GM12878 (cell line): Measurements from ENCODE around the gene NAA10. TPM values are rescaled to one million over a fixed set of nuclear protein-coding genes. Genes with fewer than 3 reads are reported as not detected.

Source experiments
- ATAC-seq: fragments of 200-7000 bp; cut with Tn5 transposase; 3 replicates; pipeline ENCODE4 v1.9.1; 2020; ENCODE audit warnings: mild to moderate bottlenecking, moderate library complexity
- BruUV-seq: library from RNA; stranded (reverse); fragments of 400-500 nt; replicated peaks from 2 replicates; lab custom pipeline; 2021; lab: Mats Ljungman, UMichigan
- CTCF ChIA-PET: fragments of 300-600 bp; sonication (Branson Sonifier 250); formaldehyde crosslinking; extraction: SDS; loops from one replicate; lab custom pipeline; 2021; ENCODE audit warnings: inconsistent platforms; lab: Yijun Ruan, JAX
- POLR2A ChIA-PET: fragments of 350-600 bp; formaldehyde crosslinking; extraction: SDS; loops from one replicate; lab custom pipeline; 2021; ENCODE audit warnings: inconsistent platforms; lab: Charles Lee
- RAD21 ChIA-PET: fragments of 300-600 bp; sonication (Branson Sonifier 250); formaldehyde crosslinking; loops from one replicate; lab custom pipeline; 2023; ENCODE audit warnings: antibody characterized with exemption; ENCODE audit not compliant: unreplicated experiment; lab: Charles Lee
- SMC1A ChIA-PET: fragments of 300-600 bp; sonication (Branson Sonifier 250); formaldehyde crosslinking; loops from one replicate; lab custom pipeline; 2023; ENCODE audit not compliant: unreplicated experiment, uncharacterized antibody; lab: Charles Lee
- DNase-seq: peaks from one replicate; pipeline ENCODE4 v3.0.0-alpha.2; 2011; ENCODE audit warnings: low read depth, low spot score
- FAIRE-seq: peaks from 3 replicates; lab custom pipeline; 2011; peaks lifted over from hg19 to GRCh38; lab: Jason Lieb, UNC
- H2AFZ ChIP-seq: 2 replicates; pipeline ENCODE4 v1.6.0; 2011; ENCODE audit warnings: low read depth, low read length, control low read depth; ENCODE audit not compliant: control insufficient read depth
- H3K27ac ChIP-seq: 2 replicates; pipeline ENCODE4 v1.5.1; 2011; ENCODE audit warnings: control low read depth; ENCODE audit not compliant: control insufficient read depth, insufficient read depth
- H3K27me3 ChIP-seq, 2 experiments: replicated peaks in 1 of 2; 2 replicates each; pipeline versions ENCODE4 v1.6.0 to v1.6.1; 2011; ENCODE audit warnings: low read length in 1 of 2; ENCODE audit not compliant: control insufficient read depth in 2 of 2, insufficient read depth in 2 of 2
- H3K36me3 ChIP-seq, 2 experiments: 2 replicates each; pipeline ENCODE4 v1.5.1; 2011; ENCODE audit warnings: low read length in 1 of 2; ENCODE audit not compliant: control insufficient read depth in 2 of 2, insufficient read depth in 2 of 2
- H3K4me1 ChIP-seq: 2 replicates; pipeline ENCODE4 v1.6.1; 2011; ENCODE audit warnings: mild to moderate bottlenecking, low read length, moderate library complexity, mixed read lengths; ENCODE audit not compliant: control insufficient read depth, insufficient read depth
- H3K4me2 ChIP-seq: 2 replicates; pipeline ENCODE4 v1.6.0; 2011; ENCODE audit warnings: control low read depth; ENCODE audit not compliant: control insufficient read depth, insufficient read depth
- H3K4me3 ChIP-seq: fragments of 200-600 bp; sonication (generic); 2 replicates; pipeline ENCODE4 v1.5.1; 2016
- H3K79me2 ChIP-seq: 2 replicates; pipeline ENCODE4 v1.6.0; 2011; ENCODE audit warnings: low read length; ENCODE audit not compliant: control insufficient read depth, insufficient read depth
- H3K9ac ChIP-seq: 2 replicates; pipeline ENCODE4 v1.8.0; 2011; ENCODE audit warnings: low read length, control low read depth, mixed read lengths; ENCODE audit not compliant: control insufficient read depth, insufficient read depth
- H3K9me3 ChIP-seq: replicated peaks from 3 replicates; pipeline ENCODE4 v1.5.1; 2011; ENCODE audit warnings: mild to moderate bottlenecking, low read length; ENCODE audit not compliant: control insufficient read depth, insufficient read depth
- H4K20me1 ChIP-seq: 2 replicates; pipeline ENCODE4 v1.6.0; 2011; ENCODE audit not compliant: control insufficient read depth, insufficient read depth
- BACH1 ChIP-seq: fragments of 450-650 bp; IDR thresholded peaks from 2 replicates; pipeline ENCODE4 v1.6.1; 2017; ENCODE audit warnings: mild to moderate bottlenecking, borderline replicate concordance
- BCL3 ChIP-seq: IDR thresholded peaks from 2 replicates; pipeline ENCODE4 v1.6.1; 2011; ENCODE audit warnings: borderline replicate concordance, low read depth, mild to moderate bottlenecking, moderate library complexity, low read length; ENCODE audit not compliant: insufficient read depth, poor library complexity, severe bottlenecking
- CREM ChIP-seq: IDR thresholded peaks from 2 replicates; pipeline ENCODE4 v1.6.1; 2014; ENCODE audit warnings: antibody characterized with exemption, low read depth
- E4F1 ChIP-seq: fragments of 450-650 bp; IDR thresholded peaks from 2 replicates; pipeline ENCODE4 v1.6.1; 2018; ENCODE audit warnings: borderline replicate concordance, mild to moderate bottlenecking; ENCODE audit not compliant: partially characterized antibody
- HDAC6 ChIP-seq: fragments of 200-600 bp; sonication (generic); IDR thresholded peaks from one replicate; pipeline ENCODE4 v1.8.0; 2017; ENCODE audit warnings: antibody characterized with exemption; ENCODE audit not compliant: unreplicated experiment
- HDGF ChIP-seq: fragments of 450-650 bp; IDR thresholded peaks from 2 replicates; pipeline ENCODE4 v1.6.1; 2016; ENCODE audit warnings: antibody characterized with exemption
- IKZF2 ChIP-seq, 2 experiments: fragments of 450-650 bp; IDR thresholded peaks; 2 replicates each; pipeline ENCODE4 v1.6.1; 2017; ENCODE audit warnings: mild to moderate bottlenecking in 2 of 2, moderate library complexity in 2 of 2
- MEF2B ChIP-seq: fragments of 450-650 bp; IDR thresholded peaks from 2 replicates; pipeline ENCODE4 v1.6.1; 2018; ENCODE audit warnings: mild to moderate bottlenecking, moderate library complexity; ENCODE audit not compliant: partially characterized antibody, poor library complexity, severe bottlenecking
- RELA ChIP-seq: fragments of 450-650 bp; IDR thresholded peaks from 2 replicates; pipeline ENCODE4 v1.8.0; 2014; ENCODE audit warnings: borderline replicate concordance; ENCODE audit not compliant: partially characterized antibody
- SMARCA5 ChIP-seq: fragments of 450-650 bp; IDR thresholded peaks from 2 replicates; pipeline ENCODE4 v1.6.1; 2017; ENCODE audit warnings: mild to moderate bottlenecking
- STAT3 ChIP-seq: IDR thresholded peaks from 2 replicates; pipeline ENCODE4 v1.6.1; 2011; ENCODE audit warnings: low read depth, low read length, improper control_type of control experiment
- YBX1 ChIP-seq: fragments of 450-650 bp; IDR thresholded peaks from 2 replicates; pipeline ENCODE4 v1.6.1; 2016; ENCODE audit warnings: antibody characterized with exemption
- YY1 ChIP-seq: IDR thresholded peaks from 2 replicates; pipeline ENCODE4 v1.6.1; 2011; ENCODE audit warnings: low read depth, mild to moderate bottlenecking, low read length
- ZNF274 ChIP-seq: IDR thresholded peaks from one replicate; pipeline ENCODE4 v1.8.0; 2011; ENCODE audit not compliant: insufficient read length, insufficient read depth
- WGBS: methylation state at CpG from one replicate; pipeline ENCODE4 v1.1.6; 2016; ENCODE audit warnings: low lambda C conversion rate; ENCODE audit not compliant: insufficient replicate concordance, insufficient coverage; ENCODE audit errors: missing lambda C conversion rate; 5-methylcytosine and 5-hydroxymethylcytosine counted together
- in situ Hi-C: fragments of 300-500 bp; cut with MboI; formaldehyde crosslinking; loops from 9 replicates; pipeline ENCODE4 v1.14.3; 2018; ENCODE audit warnings: mixed read lengths
- intact Hi-C: fragments of 100-400 bp; cut with micrococcal nuclease; formaldehyde crosslinking; loops from one replicate; pipeline ENCODE4 v1.14.2; 2022; ENCODE audit not compliant: unreplicated experiment
- polyA plus RNA-seq, 11 experiments: library from polyadenylated mRNA; depleted of rRNA in 4 of 11; unstranded in 6 of 11; stranded (reverse) in 5 of 11; fragments of >200 nt; fragmentation: Nextera tagmentation in 4 of 11; fragmentation: Illumina TruSeq in 1 of 11; extraction: Ambion mirVana in 4 of 11; extraction: Trizol in 1 of 11; gene quantifications; 1 replicate in 1 of 11; 2 replicates in 10 of 11; pipeline versions ENCODE4 v1.2.1 to v1.2.3, GENCODE V29; 2011 to 2016; ENCODE audit warnings: inconsistent platforms in 2 of 11, missing spikeins in 2 of 11, low read depth in 1 of 11
- total RNA-seq, 4 experiments: library from RNA; depleted of rRNA in 3 of 4; stranded (reverse); fragments of >200 nt in 3 of 4; fragmentation: Illumina TruSeq in 1 of 4; extraction: Trizol in 1 of 4; gene quantifications; 2 replicates each; pipeline versions ENCODE4 v1.2.1 to v1.2.3, GENCODE V29; 2013 to 2021
- TF ChIP-seq, protein P1 (sequence below): fragments of 450-650 bp; IDR thresholded peaks from 2 replicates; pipeline ENCODE4 v1.6.1; 2016; ENCODE audit warnings: mild to moderate bottlenecking

Gene NAA10
- total and polyA plus RNA-seq, 10 of the 15 experiments (the other 5 are each of a cell fraction or from before 2014, with no cell fraction given), result 7.9 to 212 (median 98.9) TPM

DNA sequence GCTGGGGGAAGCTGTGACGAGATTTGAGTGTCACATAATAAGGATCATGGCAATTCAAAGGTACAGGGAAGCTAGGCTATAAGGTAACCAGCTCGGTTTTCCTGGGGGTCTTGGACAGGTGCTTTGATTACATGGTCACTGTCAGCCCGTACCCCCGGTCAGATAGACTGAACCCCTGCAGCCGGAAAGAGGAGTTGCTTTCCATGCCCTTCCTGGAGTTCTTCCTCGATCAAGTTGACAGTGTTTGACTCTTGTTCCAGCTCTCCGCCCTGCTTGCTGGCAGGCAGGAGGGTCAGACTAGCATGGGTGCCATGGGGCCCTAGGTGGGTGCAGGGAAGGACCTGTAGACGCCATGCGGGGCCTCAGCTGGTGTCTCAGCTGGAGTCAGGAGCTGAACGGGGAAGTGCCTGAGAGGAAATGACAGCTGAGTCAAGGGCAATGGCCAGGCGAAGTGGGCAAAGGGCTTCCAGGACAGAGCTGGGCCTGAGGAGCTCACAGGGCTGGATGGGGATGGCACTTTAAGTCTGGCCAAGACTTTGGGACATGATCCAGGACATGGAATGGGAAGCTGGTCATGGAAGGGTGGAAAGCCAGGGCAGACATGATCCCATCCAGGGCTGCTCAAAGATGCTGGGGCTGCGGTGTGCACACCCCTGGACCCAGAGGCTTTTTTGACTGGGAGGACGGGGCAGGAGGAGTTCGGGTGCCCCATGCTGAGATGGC, 39.3 kb upstream of the NAA10 start (continued):
- TF ChIP-seq SMARCA5, result no peak
- no peak for TF ChIP-seq CREM
- no peak for TF ChIP-seq BCL3
- no peak for TF ChIP-seq HDAC6

GRCh38 chrX:153973127-153974002, 38.5 kb upstream of the NAA10 start:
- Histone ChIP-seq H3K9me3 (no peaks in the 10 kb centered on the region), H3K4me3 (peak overlapping the region; percentile 74), H3K4me2 (peak overlapping the region; percentile 89), H3K9ac (peak overlapping the region; percentile 96), H3K36me3 (no peaks in the 10 kb centered on the region; a peak in 1 of 4 replicates), H3K27me3 (no peaks in the 10 kb centered on the region), H2AFZ (peak overlapping the region; percentile 41), H4K20me1 (no peaks in the 10 kb centered on the region), H3K4me1 (peaks cover 10% of the 10 kb centered on the region), H3K27ac (peak overlapping the region; percentile 99), H3K79me2 (peaks cover 44% of the 10 kb centered on the region)
- ChIA-PET POLR2A (interaction anchor here (0.7 to 7.9 kb wide), 10 partner anchors 8 to 68 kb away, joined by 3 to 68 read pairs (median 4); partner anchors contain the start of gene ARHGAP4), RAD21 (interaction anchor here (0.6 to 2.2 kb wide), 7 partner anchors 11 to 47 kb away, joined by 3 to 11 read pairs (median 3); no protein-coding TSS in a partner anchor), CTCF (interaction anchor here (0.6 to 1.5 kb wide), 4 partner anchors 8 to 79 kb away, joined by 3 to 6 read pairs (median 3); no protein-coding TSS in a partner anchor), SMC1A (interaction anchor here (1.3 kb wide), 2 partner anchors 8 to 30 kb away, joined by 5 to 6 read pairs; no protein-coding TSS in a partner anchor)
- FAIRE-seq (no peak), DNase-seq (no peak), ATAC-seq (no peak)
- intact Hi-C loops, result loop anchor here (5.0 kb wide), 1 partner anchor 124 kb away; the partner anchor contains the start of gene MECP2
- in situ Hi-C loops, result no loop called here
- BruUV-seq, result TSS peak; percentile 89
- WGBS, result 54% methylated on average over 20 of the region's 20 CpGs
- TF ChIP-seq IKZF2 (IDR thresholded peaks at IDR 0.05), result 0 out of 4 replicates have a peak, but pooled peaks of 1 of the 2 experiments have one; percentile 6
- no peak for TF ChIP-seq MEF2B
- no peak for TF ChIP-seq BACH1
- no peak for TF ChIP-seq ZNF274
- no peak for TF ChIP-seq YBX1
- no peak for TF ChIP-seq YY1
- TF ChIP-seq HDGF, result 0 out of 2 replicates have a peak, but pooled peaks have one; percentile 32
- TF ChIP-seq RELA, result no peak
- TF ChIP-seq, protein P1, sequence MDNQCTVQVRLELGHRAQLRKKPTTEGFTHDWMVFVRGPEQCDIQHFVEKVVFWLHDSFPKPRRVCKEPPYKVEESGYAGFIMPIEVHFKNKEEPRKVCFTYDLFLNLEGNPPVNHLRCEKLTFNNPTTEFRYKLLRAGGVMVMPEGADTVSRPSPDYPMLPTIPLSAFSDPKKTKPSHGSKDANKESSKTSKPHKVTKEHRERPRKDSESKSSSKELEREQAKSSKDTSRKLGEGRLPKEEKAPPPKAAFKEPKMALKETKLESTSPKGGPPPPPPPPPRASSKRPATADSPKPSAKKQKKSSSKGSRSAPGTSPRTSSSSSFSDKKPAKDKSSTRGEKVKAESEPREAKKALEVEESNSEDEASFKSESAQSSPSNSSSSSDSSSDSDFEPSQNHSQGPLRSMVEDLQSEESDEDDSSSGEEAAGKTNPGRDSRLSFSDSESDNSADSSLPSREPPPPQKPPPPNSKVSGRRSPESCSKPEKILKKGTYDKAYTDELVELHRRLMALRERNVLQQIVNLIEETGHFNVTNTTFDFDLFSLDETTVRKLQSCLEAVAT, result peak; percentile 75; the same call in 1 of the 2 replicates
- no peak for TF ChIP-seq STAT3
- no peak for TF ChIP-seq E4F1
